ENCODE measurements around the gene SSTR3.

DNA sequence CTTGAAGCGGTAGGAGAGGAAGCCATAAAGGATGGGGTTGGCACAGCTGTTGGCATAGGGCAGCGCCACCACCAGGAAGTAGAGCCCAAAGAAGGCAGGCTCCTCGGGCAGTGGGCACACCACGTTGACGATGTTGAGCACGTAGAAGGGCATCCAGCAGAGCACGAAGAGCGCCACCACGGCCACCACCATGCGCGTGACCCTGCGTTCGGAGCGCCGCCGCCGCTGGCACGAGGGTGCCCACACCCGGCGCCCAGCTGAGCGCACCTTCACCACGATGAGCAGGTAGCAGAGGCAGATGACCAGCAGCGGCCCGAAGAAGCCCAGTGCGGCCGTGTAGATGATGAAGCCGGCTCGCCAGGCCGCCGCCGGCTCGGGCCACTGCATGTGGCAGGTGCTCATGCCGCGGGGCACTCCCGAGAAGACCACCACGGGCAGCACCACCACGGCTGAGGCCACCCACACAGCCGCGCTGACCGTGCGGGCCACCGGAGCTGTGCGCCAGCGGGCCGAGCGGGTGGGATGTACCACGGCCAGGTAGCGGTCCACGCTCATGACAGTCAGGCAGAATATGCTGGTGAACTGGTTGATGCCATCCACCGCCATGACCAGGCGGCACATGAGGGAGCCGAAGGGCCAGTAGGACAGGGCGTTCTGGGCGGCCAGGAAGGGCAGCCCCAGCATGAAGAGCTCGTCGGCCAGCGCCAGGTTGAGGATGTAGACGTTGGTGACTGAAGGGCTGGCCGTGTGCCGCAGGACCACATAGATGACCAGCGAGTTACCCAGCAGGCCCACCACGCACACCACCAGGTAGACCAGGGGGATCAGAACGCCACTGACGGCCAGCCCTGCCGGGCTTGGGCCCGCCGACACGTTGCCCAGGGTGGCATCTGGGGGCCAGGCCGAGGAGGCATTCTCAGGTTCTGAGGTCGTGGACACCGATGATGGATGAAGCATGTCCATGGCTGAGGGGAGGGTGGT lies 5.1 kb downstream of the SSTR3 start:
- TF ChIP-seq TAF1 (IDR thresholded peaks at IDR 0.05; ENCODE audit: borderline replicate concordance, low read depth, low read length) = no peak
- no peak for TF ChIP-seq POLR2A (IDR thresholded peaks at IDR 0.05; ENCODE audit: low read depth, low read length)
- TF ChIP-seq POLR2AphosphoS5 (IDR thresholded peaks at IDR 0.05; ENCODE audit: low read depth, low read length) = no peak
